Lower leg skin (tissue), 4 donors: ENCODE measurements around the gene USP34. TPM values are rescaled to one million over a fixed set of nuclear protein-coding genes. Genes with fewer than 3 reads are reported as not detected.
"Not testable (repeated sequence)": the region's sequence is repeated elsewhere in the genome, so short reads cannot be mapped to it uniquely, and the experiment has no call there.

Experiments
- DNase-seq, 2 donors: peaks; one replicate each; pipeline ENCODE4 v3.0.0-alpha.2; 2019; ENCODE audit warnings: low spot score in 2 of 2
- H3K4me3 ChIP-seq: fragments of 200-600 bp; sonication (generic); 2 replicates; pipeline ENCODE4 v1.5.1; 2017; ENCODE audit warnings: mild to moderate bottlenecking, low read depth; ENCODE audit not compliant: poor library complexity, severe bottlenecking
- POLR2A ChIP-seq, 2 donors: fragments of 450-650 bp; IDR thresholded peaks; one replicate each; pipeline ENCODE4 v1.6.1; 2016 to 2017; ENCODE audit warnings: antibody characterized with exemption in 2 of 2, mild to moderate bottlenecking in 1 of 2, moderate library complexity in 1 of 2
- WGBS, 2 donors: methylation state at CpG; one replicate each; pipeline ENCODE4 v1.1.5; 2018; 5-methylcytosine and 5-hydroxymethylcytosine counted together
- intact Hi-C: fragments of 100-400 bp; cut with DNase I; formaldehyde crosslinking; loops from one replicate; pipeline ENCODE4 v1.15.0; 2023; ENCODE audit warnings: low total_unique reads
- total RNA-seq, 4 donors: library from RNA; depleted of rRNA; stranded (reverse); fragments of >200 nt; gene quantifications; one replicate each; pipeline ENCODE4 v1.1.0, GENCODE V29; 2016
- TF ChIP-seq, protein P1 (sequence below), 3 donors: fragments of 450-650 bp; IDR thresholded peaks; one replicate each; pipeline ENCODE4 v1.5.1; 2016; ENCODE audit warnings: antibody characterized with exemption in 3 of 3, mild to moderate bottlenecking in 3 of 3, moderate library complexity in 2 of 3

USP34 gene
- total RNA-seq, 4 donors from 2014 or later: 84.3 to 181 (median 98.1) TPM

DNA sequence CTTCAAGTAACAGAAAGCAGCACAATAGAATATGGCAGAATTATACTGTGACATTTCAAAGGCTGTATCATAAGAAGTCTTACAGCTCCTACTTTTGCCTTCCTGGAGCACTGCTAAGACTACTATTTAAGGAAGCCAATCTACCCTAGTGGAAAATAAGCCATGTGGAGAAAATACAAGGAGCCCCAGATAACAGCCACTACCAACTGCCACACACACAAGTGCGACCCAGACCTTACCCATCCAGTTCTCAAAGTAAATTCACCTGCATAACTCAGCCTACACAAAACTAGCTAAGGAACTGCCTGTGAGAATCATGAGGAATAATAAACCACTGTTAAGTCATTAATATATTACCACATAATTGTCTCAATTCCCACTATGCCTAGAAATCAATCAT lies 66.4 kb downstream of the USP34 start:
- 93 to 96% methylated on average over 1 of the region's 1 CpG for WGBS, 2 donors
- DNase-seq: no peak
- intact Hi-C loops: no loop called here
- H3K4me3 ChIP-seq: no peak overlapping the region
- no peak for TF ChIP-seq POLR2A (IDR thresholded peaks at IDR 0.05)
- TF ChIP-seq, protein P1, sequence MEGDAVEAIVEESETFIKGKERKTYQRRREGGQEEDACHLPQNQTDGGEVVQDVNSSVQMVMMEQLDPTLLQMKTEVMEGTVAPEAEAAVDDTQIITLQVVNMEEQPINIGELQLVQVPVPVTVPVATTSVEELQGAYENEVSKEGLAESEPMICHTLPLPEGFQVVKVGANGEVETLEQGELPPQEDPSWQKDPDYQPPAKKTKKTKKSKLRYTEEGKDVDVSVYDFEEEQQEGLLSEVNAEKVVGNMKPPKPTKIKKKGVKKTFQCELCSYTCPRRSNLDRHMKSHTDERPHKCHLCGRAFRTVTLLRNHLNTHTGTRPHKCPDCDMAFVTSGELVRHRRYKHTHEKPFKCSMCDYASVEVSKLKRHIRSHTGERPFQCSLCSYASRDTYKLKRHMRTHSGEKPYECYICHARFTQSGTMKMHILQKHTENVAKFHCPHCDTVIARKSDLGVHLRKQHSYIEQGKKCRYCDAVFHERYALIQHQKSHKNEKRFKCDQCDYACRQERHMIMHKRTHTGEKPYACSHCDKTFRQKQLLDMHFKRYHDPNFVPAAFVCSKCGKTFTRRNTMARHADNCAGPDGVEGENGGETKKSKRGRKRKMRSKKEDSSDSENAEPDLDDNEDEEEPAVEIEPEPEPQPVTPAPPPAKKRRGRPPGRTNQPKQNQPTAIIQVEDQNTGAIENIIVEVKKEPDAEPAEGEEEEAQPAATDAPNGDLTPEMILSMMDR (IDR thresholded peaks at IDR 0.05): no peak

DNA sequence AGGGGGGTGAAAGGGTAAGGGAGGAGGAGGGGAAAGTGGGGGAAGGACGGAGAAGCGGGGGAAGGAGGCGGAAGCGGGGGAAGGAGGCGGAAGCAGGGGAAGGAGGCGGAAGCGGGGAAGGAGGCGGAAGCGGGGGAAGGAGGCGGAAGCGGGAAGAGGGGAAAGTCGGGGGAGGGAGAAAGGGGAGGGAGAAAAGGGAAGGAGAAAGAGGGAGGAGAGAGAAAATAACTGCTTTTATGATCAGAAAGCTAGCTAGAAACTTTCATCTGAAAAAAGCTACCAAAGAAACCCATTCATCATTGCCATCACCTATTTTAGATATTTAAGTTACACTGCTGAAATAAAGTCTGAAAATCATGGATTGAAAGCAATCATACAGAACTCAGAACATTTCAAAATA lies 72.5 kb downstream of the USP34 start:
- intact Hi-C loops: no loop called here
- DNase-seq: no peak
- TF ChIP-seq POLR2A (IDR thresholded peaks at IDR 0.05): no peak
- TF ChIP-seq, protein P1 (IDR thresholded peaks at IDR 0.05): no peak
- H3K4me3 ChIP-seq: no peak overlapping the region
- 96 to 100% methylated on average over 12 of the region's 12 CpGs for WGBS, 2 donors

DNA sequence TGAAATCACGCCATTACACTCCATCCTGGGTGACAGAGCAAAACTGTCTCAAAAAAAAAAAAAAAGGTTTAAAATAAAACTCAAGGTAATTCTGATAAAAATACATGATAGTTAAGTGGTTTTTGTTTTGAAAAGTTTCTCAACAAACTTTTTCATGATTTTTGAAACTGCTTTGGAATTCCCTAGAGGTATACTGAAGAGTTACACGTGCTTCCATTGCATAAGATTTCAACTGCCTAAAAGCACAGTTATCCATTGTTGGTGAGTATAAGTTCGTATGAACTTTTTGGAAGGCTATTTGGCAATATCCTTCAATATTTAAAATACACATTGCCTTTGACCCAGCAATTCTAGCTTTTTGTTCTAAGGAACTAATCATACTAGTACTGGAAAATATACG lies 74.9 kb downstream of the USP34 start:
- 86 to 90% methylated on average over 4 of the region's 4 CpGs for WGBS, 2 donors
- DNase-seq: no peak
- intact Hi-C loops: no loop called here
- no peak for TF ChIP-seq POLR2A (IDR thresholded peaks at IDR 0.05)
- TF ChIP-seq, protein P1 (IDR thresholded peaks at IDR 0.05): no peak
- H3K4me3 ChIP-seq: no peak overlapping the region

DNA sequence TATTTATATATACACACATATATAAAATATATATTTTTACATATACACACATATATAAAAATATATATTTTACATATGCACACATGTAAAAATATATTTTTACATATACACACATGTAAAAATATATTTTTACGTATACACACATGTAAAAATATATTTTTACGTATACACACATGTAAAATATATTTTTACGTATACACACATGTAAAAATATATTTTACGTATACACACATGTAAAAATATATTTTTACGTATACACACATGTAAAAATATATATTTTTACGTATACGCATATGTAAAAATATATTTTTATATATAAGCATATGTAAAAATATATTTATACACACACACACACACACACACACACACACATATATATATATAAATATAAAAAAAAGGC lies 83.3 kb downstream of the USP34 start:
- intact Hi-C loops, DNase-seq, H3K4me3 ChIP-seq: not testable (repeated sequence)
- WGBS, 2 donors: 96 to 97% methylated on average over 7 of the region's 7 CpGs

DNA sequence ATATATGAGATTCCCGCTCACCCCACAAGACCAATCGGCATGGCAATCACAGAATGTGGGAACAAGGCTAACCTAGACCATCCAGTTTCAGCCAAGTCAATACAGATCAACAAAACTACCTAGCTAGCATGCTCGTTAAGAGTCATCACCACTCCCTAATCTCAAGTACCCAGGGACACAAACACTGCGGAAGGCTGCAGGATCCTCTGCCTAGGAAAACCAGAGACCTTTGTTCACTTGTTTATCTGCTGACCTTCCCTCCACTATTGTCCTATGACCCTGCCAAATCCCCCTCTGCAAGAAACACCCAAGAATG lies 90.0 kb downstream of the USP34 start:
- H3K4me3 ChIP-seq, DNase-seq, intact Hi-C loops: not testable (repeated sequence)
- 95 to 98% methylated on average over 4 of the region's 4 CpGs for WGBS, 2 donors

DNA sequence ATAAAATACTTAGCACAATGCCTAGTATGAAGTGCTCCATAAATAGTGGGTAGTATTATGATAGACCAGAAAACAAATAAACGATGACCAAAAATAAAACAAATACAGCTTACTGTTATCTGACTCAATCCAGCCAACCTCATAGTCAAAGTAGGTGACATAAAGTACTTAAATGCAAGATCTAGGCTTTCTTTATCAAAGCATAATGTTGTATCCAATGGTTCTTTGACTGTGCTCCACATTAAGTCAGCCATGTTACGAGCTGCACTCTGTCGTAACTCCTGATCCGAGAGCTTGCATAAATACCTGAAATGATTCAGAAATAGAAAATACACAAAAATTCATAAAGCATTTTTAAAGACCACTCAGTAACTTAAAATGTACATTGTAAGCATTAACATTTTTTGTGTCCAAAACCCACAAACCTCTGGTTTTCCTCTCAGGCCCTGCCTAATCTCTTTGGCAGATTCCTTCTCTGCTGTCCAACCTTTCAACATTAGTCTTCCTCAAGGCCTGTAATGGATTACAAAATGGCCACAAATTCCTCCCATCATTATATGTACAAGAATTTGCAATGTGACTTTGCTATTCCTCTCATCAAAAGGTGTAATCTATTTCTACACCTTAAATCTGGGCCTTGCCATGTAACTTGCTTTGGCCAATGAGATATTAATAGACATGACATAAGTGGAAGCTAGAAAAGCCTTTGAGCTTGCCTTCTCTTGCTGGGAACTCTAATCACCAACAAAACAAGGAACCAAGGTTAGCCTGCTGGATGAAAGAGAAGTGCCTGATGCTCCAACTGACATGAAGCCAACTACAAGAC lies 90.6 kb downstream of the USP34 start:
- intact Hi-C loops: no loop called here
- H3K4me3 ChIP-seq: no peak overlapping the region
- TF ChIP-seq, protein P1 (IDR thresholded peaks at IDR 0.05): no peak
- no peak for TF ChIP-seq POLR2A (IDR thresholded peaks at IDR 0.05)
- no peak for DNase-seq
- 95 to 98% methylated on average over 4 of the region's 4 CpGs for WGBS, 2 donors

DNA sequence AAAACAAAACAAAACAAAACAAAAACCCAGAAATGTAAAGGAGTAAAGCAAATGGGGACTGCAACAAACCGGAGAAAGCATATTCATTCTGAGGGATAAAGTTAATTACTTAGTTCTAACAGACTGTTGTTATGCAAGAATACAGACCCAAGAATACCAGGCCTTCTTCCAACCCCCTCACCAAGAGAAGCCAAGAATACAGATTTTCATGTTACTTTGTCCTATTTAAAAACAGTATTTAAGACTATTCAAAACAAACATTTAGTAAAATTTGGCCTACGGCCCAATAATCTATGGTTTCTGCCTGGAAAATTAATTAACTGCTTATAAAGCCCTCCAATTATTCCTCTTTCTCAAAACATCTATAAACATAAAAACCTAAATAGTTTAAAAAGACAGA lies 91.4 kb downstream of the USP34 start:
- H3K4me3 ChIP-seq: no peak overlapping the region
- no peak for DNase-seq
- no peak for TF ChIP-seq POLR2A (IDR thresholded peaks at IDR 0.05)
- TF ChIP-seq, protein P1 (IDR thresholded peaks at IDR 0.05): no peak
- intact Hi-C loops: no loop called here
- 88 to 89% methylated on average over 2 of the region's 2 CpGs for WGBS, 2 donors
